SK-N-SH (cell line): ENCODE measurements around the gene SLC22A23. TPM values are rescaled to one million over a fixed set of nuclear protein-coding genes. Genes with fewer than 3 reads are reported as not detected.

ENCODE experiments used
- CTCF ChIA-PET: fragments of 300-600, 350-600 bp; formaldehyde crosslinking; extraction: SDS; loops from one replicate; lab custom pipeline; 2021; lab: Yijun Ruan, JAX
- POLR2A ChIA-PET: fragments of 350-600 bp; sonication (Branson Sonifier 250); formaldehyde crosslinking; extraction: SDS; loops from one replicate; lab custom pipeline; 2020; ENCODE audit warnings: antibody characterized with exemption, inconsistent platforms; lab: Yijun Ruan, JAX
- DNase-seq: peaks from one replicate; pipeline ENCODE4 v3.0.0; 2012
- H2AFZ ChIP-seq: fragments of 200-600 bp; sonication (generic); 2 replicates; pipeline ENCODE4 v1.8.1; 2016; ENCODE audit warnings: antibody characterized with exemption, mild to moderate bottlenecking, low read depth
- H3F3A ChIP-seq: fragments of 200-600 bp; sonication (generic); replicated peaks from 2 replicates; pipeline ENCODE3; 2016; ENCODE audit warnings: antibody characterized with exemption, mild to moderate bottlenecking; ENCODE audit not compliant: insufficient read depth
- H3K27ac ChIP-seq, 2 experiments: fragments of 200-500 bp in 1 of 2; fragments of 200-600 bp in 1 of 2; sonication (Bioruptor generic) in 1 of 2; sonication (generic), shearing (Covaris generic) in 1 of 2; 2 replicates each; pipeline versions ENCODE4 v1.5.1 to v1.6.1; 2014 to 2016; ENCODE audit warnings: low read depth in 2 of 2, inconsistent platforms in 1 of 2, low read length in 1 of 2, mild to moderate bottlenecking in 1 of 2, mixed read lengths in 1 of 2
- H3K27me3 ChIP-seq: fragments of 200-600 bp; sonication (generic), shearing (Covaris generic); 2 replicates; pipeline ENCODE4 v1.6.1; 2016; ENCODE audit warnings: mixed run types; ENCODE audit not compliant: insufficient read depth
- H3K36me3 ChIP-seq, 2 experiments: fragments of 200-500 bp in 1 of 2; fragments of 200-600 bp in 1 of 2; sonication (Bioruptor generic) in 1 of 2; sonication (generic) in 1 of 2; replicated peaks in 1 of 2; 2 replicates each; pipeline versions ENCODE3 to v1.5.1; 2014 to 2016; ENCODE audit warnings: low read length in 1 of 2, mild to moderate bottlenecking in 1 of 2; ENCODE audit not compliant: insufficient read depth in 2 of 2, control insufficient read depth in 1 of 2
- H3K4me1 ChIP-seq, 2 experiments: fragments of 200-500 bp in 1 of 2; fragments of 200-600 bp in 1 of 2; sonication (Bioruptor generic) in 1 of 2; sonication (generic), shearing (Covaris generic) in 1 of 2; 2 replicates each; pipeline versions ENCODE4 v1.5.1 to v1.6.1; 2014 to 2016; ENCODE audit warnings: low read depth in 1 of 2, low read length in 1 of 2, mixed run types in 1 of 2; ENCODE audit not compliant: insufficient read depth in 2 of 2, control insufficient read depth in 1 of 2
- H3K4me2 ChIP-seq: fragments of 200-600 bp; sonication (generic), shearing (Covaris generic); 2 replicates; pipeline ENCODE4 v1.6.1; 2017; ENCODE audit warnings: mixed run types
- H3K4me3 ChIP-seq, 2 experiments: fragments of 200-500 bp in 1 of 2; fragments of 200-600 bp in 1 of 2; sonication (Bioruptor generic) in 1 of 2; sonication (generic), shearing (Covaris generic) in 1 of 2; 2 replicates each; pipeline versions ENCODE4 v1.5.1 to v1.8.1; 2014 to 2016; ENCODE audit warnings: low read depth in 2 of 2, inconsistent platforms in 1 of 2, low read length in 1 of 2, mild to moderate bottlenecking in 1 of 2, mixed read lengths in 1 of 2, moderate library complexity in 1 of 2
- H3K79me2 ChIP-seq: fragments of 200-600 bp; sonication (generic); 2 replicates; pipeline ENCODE4 v1.8.1; 2017; ENCODE audit warnings: mild to moderate bottlenecking; ENCODE audit not compliant: insufficient read depth
- H3K9ac ChIP-seq: fragments of 200-600 bp; sonication (generic); 2 replicates; pipeline ENCODE4 v1.6.1; 2017; ENCODE audit warnings: mixed run types
- H3K9me2 ChIP-seq: fragments of 200-600 bp; sonication (generic); 2 replicates; pipeline ENCODE4 v1.6.1; 2017; ENCODE audit warnings: mixed run types
- H3K9me3 ChIP-seq: fragments of 200-600 bp; sonication (generic); 2 replicates; pipeline ENCODE4 v1.6.1; 2017; ENCODE audit warnings: mixed run types, mild to moderate bottlenecking, moderate library complexity
- H4K20me1 ChIP-seq: fragments of 200-600 bp; sonication (generic); 2 replicates; pipeline ENCODE4 v1.6.1; 2017; ENCODE audit warnings: mild to moderate bottlenecking, mixed run types; ENCODE audit not compliant: insufficient read depth
- CHD2 ChIP-seq: fragments of 150-350 bp; IDR thresholded peaks from 2 replicates; pipeline ENCODE4 v1.6.1; 2018; ENCODE audit warnings: low read length; ENCODE audit not compliant: partially characterized antibody
- CTCF ChIP-seq: fragments of 200-600 bp; sonication (generic); IDR thresholded peaks from 2 replicates; pipeline ENCODE4 v1.6.1; 2017; ENCODE audit warnings: antibody characterized with exemption, mild to moderate bottlenecking, moderate library complexity
- FOSL2 ChIP-seq: IDR thresholded peaks from 2 replicates; pipeline ENCODE4 v1.4.0; 2012; ENCODE audit warnings: low read depth, mild to moderate bottlenecking, moderate library complexity, borderline replicate concordance
- FOXJ3 ChIP-seq: sonication (generic); formaldehyde crosslinking; IDR thresholded peaks from 2 replicates; pipeline ENCODE4 v1.5.1; 2020; ENCODE audit warnings: mild to moderate bottlenecking, missing genetic modification reagents
- FOXM1 ChIP-seq: IDR thresholded peaks from 2 replicates; pipeline ENCODE4 v1.4.0; 2012; ENCODE audit warnings: low read depth, mild to moderate bottlenecking
- GATA2 ChIP-seq: sonication (generic); formaldehyde crosslinking; IDR thresholded peaks from 2 replicates; pipeline ENCODE4 v1.5.0; 2020; ENCODE audit warnings: mild to moderate bottlenecking, missing genetic modification reagents
- JUND ChIP-seq: IDR thresholded peaks from 2 replicates; pipeline ENCODE4 v1.4.0; 2012
- MXI1 ChIP-seq: IDR thresholded peaks from 2 replicates; pipeline ENCODE4 v1.6.1; 2012; ENCODE audit warnings: mild to moderate bottlenecking, low read depth, low read length, improper control_type of control experiment
- NFIC ChIP-seq: IDR thresholded peaks from 2 replicates; pipeline ENCODE4 v1.4.0; 2012; ENCODE audit warnings: borderline replicate concordance
- POLR2AphosphoS5 ChIP-seq: IDR thresholded peaks from 2 replicates; pipeline ENCODE4 v1.6.1; 2012; ENCODE audit warnings: low read depth, low read length
- RAD21 ChIP-seq: IDR thresholded peaks from 2 replicates; pipeline ENCODE4 v1.6.1; 2012; ENCODE audit warnings: mild to moderate bottlenecking, low read length
- RCOR1 ChIP-seq: fragments of 150-350 bp; IDR thresholded peaks from 2 replicates; pipeline ENCODE4 v1.6.1; 2017; ENCODE audit warnings: antibody characterized with exemption, low read length
- REST ChIP-seq: IDR thresholded peaks from 2 replicates; pipeline ENCODE4 v1.6.1; 2012; ENCODE audit warnings: mild to moderate bottlenecking, low read depth, low read length, moderate library complexity
- SIN3A ChIP-seq: IDR thresholded peaks from 2 replicates; pipeline ENCODE4 v1.6.1; 2012; ENCODE audit warnings: low read depth, mild to moderate bottlenecking, low read length, moderate library complexity, borderline replicate concordance
- TAF1 ChIP-seq: IDR thresholded peaks from 2 replicates; pipeline ENCODE4 v1.6.1; 2012; ENCODE audit warnings: low read depth, mild to moderate bottlenecking, low read length, moderate library complexity, borderline replicate concordance
- TCF12 ChIP-seq: IDR thresholded peaks from 2 replicates; pipeline ENCODE4 v1.4.0; 2012
- TEAD4 ChIP-seq: IDR thresholded peaks from 2 replicates; pipeline ENCODE4 v1.4.0; 2012; ENCODE audit warnings: mild to moderate bottlenecking, borderline replicate concordance; ENCODE audit not compliant: insufficient read depth
- USF2 ChIP-seq: fragments of 150-350 bp; IDR thresholded peaks from 2 replicates; pipeline ENCODE4 v1.6.1; 2017; ENCODE audit warnings: antibody characterized with exemption, low read length, low read depth, borderline replicate concordance
- WGBS: methylation state at CpG from one replicate; pipeline ENCODE4 v1.1.6; 2017; ENCODE audit warnings: low lambda C conversion rate; 5-methylcytosine and 5-hydroxymethylcytosine counted together
- polyA plus RNA-seq, 3 experiments: library from polyadenylated mRNA; depleted of rRNA; stranded (reverse); fragments of >200 nt; gene quantifications; 2 replicates each; pipeline ENCODE4 v1.2.3, GENCODE V29; 2012

The SLC22A23 gene
- polyA plus RNA-seq, 1 of the 3 experiments (the other 2 are of a cell fraction) = not detected

GRCh38 chr6:3449321-3449720 is 7.5 kb downstream of the SLC22A23 start:
- Histone ChIP-seq H3K9me3 (no peaks in the 10 kb centered on the region), H3K9ac (no peak overlapping the region), H3K4me1 (no peaks in the 10 kb centered on the region), H3K27me3 (peaks cover 44% of the 10 kb centered on the region), H3K36me3 (no peaks in the 10 kb centered on the region), H4K20me1 (no peaks in the 10 kb centered on the region), H3K4me3 (no peak overlapping the region), H3K79me2 (no peaks in the 10 kb centered on the region), H2AFZ (no peak overlapping the region), H3K27ac (no peak overlapping the region), H3K4me2 (no peak overlapping the region), H3F3A (no peaks in the 10 kb centered on the region), H3K9me2 (no peaks in the 10 kb centered on the region)
- no peak for DNase-seq
- TF ChIP-seq RAD21 (no peak), GATA2 (no peak), FOSL2 (no peak), USF2 (no peak), RCOR1 (no peak)
- 6% methylated on average over 2 of the region's 2 CpGs for WGBS
- CTCF ChIA-PET = no interaction called here
- POLR2A ChIA-PET = no interaction called here

- Histone ChIP-seq H3K9me3 (no peaks in the 10 kb centered on the region), H3K4me2 (no peak overlapping the region), H3K36me3 (no peaks in the 10 kb centered on the region), H3K4me1 (no peaks in the 10 kb centered on the region), H3K9me2 (no peaks in the 10 kb centered on the region), H3K4me3 (no peak overlapping the region), H2AFZ (no peak overlapping the region), H3F3A (no peaks in the 10 kb centered on the region), H4K20me1 (no peaks in the 10 kb centered on the region), H3K79me2 (no peaks in the 10 kb centered on the region), H3K27me3 (peaks cover 47% of the 10 kb centered on the region; the same call in 1 of the 2 replicates), H3K27ac (no peak overlapping the region), H3K9ac (no peak overlapping the region)
- ChIA-PET CTCF (no interaction called here), POLR2A (no interaction called here)
- DNase-seq = no peak
- 43% methylated on average over 6 of the region's 6 CpGs for WGBS
- TF ChIP-seq CTCF (no peak), CHD2 (no peak), FOXM1 (no peak), TEAD4 (no peak), JUND (no peak), POLR2AphosphoS5 (no peak), NFIC (no peak), RCOR1 (no peak), FOSL2 (no peak), REST (no peak), TCF12 (no peak), FOXJ3 (CRISPR knock-in tag) (no peak), MXI1 (no peak), TAF1 (no peak), SIN3A (no peak)
Observed at GRCh38 chr6:3447005-3447404, 9.8 kb downstream of the SLC22A23 start.
